Lower leg skin (tissue), 3 donors: ENCODE measurements around the gene OLFML2B.

Experiments
- POLR2A ChIP-seq, 2 donors: fragments of 450-650 bp; IDR thresholded peaks; one replicate each; pipeline ENCODE4 v1.6.1; 2016 to 2017; ENCODE audit warnings: antibody characterized with exemption in 2 of 2, mild to moderate bottlenecking in 1 of 2, moderate library complexity in 1 of 2
- TF ChIP-seq, protein P1 (sequence below), 3 donors: fragments of 450-650 bp; IDR thresholded peaks; one replicate each; pipeline ENCODE4 v1.5.1; 2016; ENCODE audit warnings: antibody characterized with exemption in 3 of 3, mild to moderate bottlenecking in 3 of 3, moderate library complexity in 2 of 3

DNA sequence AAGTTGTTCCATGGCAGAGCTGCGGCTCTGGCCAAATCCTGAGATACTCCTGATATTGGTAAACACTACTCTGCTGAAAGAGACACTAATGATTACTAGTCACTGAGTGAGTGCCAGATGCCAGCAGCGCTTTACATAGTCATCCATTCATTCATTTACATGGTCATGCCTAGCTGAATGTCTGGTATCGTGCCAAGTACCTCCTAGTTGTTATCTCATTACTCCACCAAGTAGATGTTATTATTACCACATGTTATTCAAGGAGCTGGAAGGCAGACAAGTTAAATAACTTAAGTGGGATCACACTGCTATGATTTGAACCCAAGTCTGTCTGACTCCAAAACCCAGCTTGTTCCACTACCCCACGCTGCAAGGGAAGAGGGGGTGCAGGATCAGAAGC is 4.7 kb downstream of the OLFML2B start:
- TF ChIP-seq POLR2A (IDR thresholded peaks at IDR 0.05), result no peak
- TF ChIP-seq, protein P1, sequence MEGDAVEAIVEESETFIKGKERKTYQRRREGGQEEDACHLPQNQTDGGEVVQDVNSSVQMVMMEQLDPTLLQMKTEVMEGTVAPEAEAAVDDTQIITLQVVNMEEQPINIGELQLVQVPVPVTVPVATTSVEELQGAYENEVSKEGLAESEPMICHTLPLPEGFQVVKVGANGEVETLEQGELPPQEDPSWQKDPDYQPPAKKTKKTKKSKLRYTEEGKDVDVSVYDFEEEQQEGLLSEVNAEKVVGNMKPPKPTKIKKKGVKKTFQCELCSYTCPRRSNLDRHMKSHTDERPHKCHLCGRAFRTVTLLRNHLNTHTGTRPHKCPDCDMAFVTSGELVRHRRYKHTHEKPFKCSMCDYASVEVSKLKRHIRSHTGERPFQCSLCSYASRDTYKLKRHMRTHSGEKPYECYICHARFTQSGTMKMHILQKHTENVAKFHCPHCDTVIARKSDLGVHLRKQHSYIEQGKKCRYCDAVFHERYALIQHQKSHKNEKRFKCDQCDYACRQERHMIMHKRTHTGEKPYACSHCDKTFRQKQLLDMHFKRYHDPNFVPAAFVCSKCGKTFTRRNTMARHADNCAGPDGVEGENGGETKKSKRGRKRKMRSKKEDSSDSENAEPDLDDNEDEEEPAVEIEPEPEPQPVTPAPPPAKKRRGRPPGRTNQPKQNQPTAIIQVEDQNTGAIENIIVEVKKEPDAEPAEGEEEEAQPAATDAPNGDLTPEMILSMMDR (IDR thresholded peaks at IDR 0.05), result no peak
